ENCODE measurements around the gene IQCN.

IQCN gene

GRCh38 chr19:18234194-18234593, 40.1 kb downstream of the IQCN start:
- no peak overlapping the region for H3K27ac ChIP-seq
- no peak for TF ChIP-seq CTCF (IDR thresholded peaks at IDR 0.05)
- no peak for TF ChIP-seq ZFX (IDR thresholded peaks at IDR 0.05; ENCODE audit: borderline replicate concordance)

GRCh38 chr19:18233224-18233825, 40.9 kb downstream of the IQCN start:
- peak overlapping the region; percentile 18; the same call in 1 of the 2 replicates for H3K27ac ChIP-seq
- TF ChIP-seq ZFX (IDR thresholded peaks at IDR 0.05; ENCODE audit: borderline replicate concordance) (no peak), CTCF (IDR thresholded peaks at IDR 0.05) (no peak)

GRCh38 chr19:18232540-18233223, 41.6 kb downstream of the IQCN start:
- TF ChIP-seq CTCF (IDR thresholded peaks at IDR 0.05) = peak; percentile 67
- no peak for TF ChIP-seq ZFX (IDR thresholded peaks at IDR 0.05; ENCODE audit: borderline replicate concordance)
- peak overlapping the region; percentile 18; the same call in 1 of the 2 replicates for H3K27ac ChIP-seq

- H3K27ac ChIP-seq = no peak overlapping the region
- TF ChIP-seq ZFX (IDR thresholded peaks at IDR 0.05; ENCODE audit: borderline replicate concordance) = no peak
- no peak for TF ChIP-seq CTCF (IDR thresholded peaks at IDR 0.05)
These were observed 42.5 kb downstream of the IQCN start for GRCh38 chr19:18231775-18232174.

- TF ChIP-seq ZFX (IDR thresholded peaks at IDR 0.05; ENCODE audit: borderline replicate concordance) = no peak
- no peak for TF ChIP-seq CTCF (IDR thresholded peaks at IDR 0.05)
- no peak overlapping the region for H3K27ac ChIP-seq
These were observed 43.1 kb downstream of the IQCN start for GRCh38 chr19:18230941-18231734.

GRCh38 chr19:18229915-18230314, 44.3 kb downstream of the IQCN start:
- TF ChIP-seq CTCF (IDR thresholded peaks at IDR 0.05) (no peak), ZFX (IDR thresholded peaks at IDR 0.05; ENCODE audit: borderline replicate concordance) (no peak)
- no peak overlapping the region for H3K27ac ChIP-seq

All from 22Rv1 (cell line).